Loucy (cell line): ENCODE measurements around the gene CADM3.

Experiments
- EZH2phosphoT487 ChIP-seq: fragments of 200-600 bp; IDR thresholded peaks from 2 replicates; pipeline ENCODE4 v1.6.1; 2018; ENCODE audit warnings: antibody characterized with exemption, mild to moderate bottlenecking, moderate library complexity, borderline replicate concordance
- TF ChIP-seq, protein P1 (sequence below): fragments of 200-600 bp; sonication (generic); conservative IDR thresholded peaks from 2 replicates; pipeline ENCODE4 v1.5.1; 2014; ENCODE audit warnings: mild to moderate bottlenecking, antibody characterized with exemption, low read length

DNA sequence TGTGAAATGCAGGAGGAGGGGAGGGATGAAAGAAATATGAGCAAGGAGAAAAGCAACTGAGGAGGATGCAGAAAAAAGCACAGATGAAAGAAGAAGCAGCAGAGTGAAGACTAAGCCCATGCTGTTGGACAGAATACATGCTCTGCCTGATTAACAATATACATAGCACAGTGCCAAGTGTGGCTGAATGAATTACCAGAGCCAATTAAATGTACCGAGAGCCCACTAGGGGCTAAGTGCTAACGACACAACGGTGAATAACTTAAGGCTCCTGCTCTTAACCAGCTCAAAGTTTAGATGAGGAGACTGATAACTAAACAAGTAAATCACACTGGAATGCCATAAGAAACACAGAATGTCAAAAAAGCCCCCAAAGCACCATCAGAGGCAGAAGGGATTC lies 15.6 kb downstream of the CADM3 start:
- TF ChIP-seq, protein P1, sequence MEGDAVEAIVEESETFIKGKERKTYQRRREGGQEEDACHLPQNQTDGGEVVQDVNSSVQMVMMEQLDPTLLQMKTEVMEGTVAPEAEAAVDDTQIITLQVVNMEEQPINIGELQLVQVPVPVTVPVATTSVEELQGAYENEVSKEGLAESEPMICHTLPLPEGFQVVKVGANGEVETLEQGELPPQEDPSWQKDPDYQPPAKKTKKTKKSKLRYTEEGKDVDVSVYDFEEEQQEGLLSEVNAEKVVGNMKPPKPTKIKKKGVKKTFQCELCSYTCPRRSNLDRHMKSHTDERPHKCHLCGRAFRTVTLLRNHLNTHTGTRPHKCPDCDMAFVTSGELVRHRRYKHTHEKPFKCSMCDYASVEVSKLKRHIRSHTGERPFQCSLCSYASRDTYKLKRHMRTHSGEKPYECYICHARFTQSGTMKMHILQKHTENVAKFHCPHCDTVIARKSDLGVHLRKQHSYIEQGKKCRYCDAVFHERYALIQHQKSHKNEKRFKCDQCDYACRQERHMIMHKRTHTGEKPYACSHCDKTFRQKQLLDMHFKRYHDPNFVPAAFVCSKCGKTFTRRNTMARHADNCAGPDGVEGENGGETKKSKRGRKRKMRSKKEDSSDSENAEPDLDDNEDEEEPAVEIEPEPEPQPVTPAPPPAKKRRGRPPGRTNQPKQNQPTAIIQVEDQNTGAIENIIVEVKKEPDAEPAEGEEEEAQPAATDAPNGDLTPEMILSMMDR = no peak
- TF ChIP-seq EZH2phosphoT487 = no peak
